Measurements from ENCODE around the gene SLC17A4.
"Not testable (repeated sequence)": the region's sequence is repeated elsewhere in the genome, so short reads cannot be mapped to it uniquely, and the experiment has no call there.

The SLC17A4 gene

GRCh38 chr6:25754535-25754934 lies at the start of gene SLC17A4:
TSS of gene SLC17A4 (plus strand) at chr6:25754742. CDS start at chr6:25761963, 7,221 bp downstream.
- DNase-seq, result no peak

DNA sequence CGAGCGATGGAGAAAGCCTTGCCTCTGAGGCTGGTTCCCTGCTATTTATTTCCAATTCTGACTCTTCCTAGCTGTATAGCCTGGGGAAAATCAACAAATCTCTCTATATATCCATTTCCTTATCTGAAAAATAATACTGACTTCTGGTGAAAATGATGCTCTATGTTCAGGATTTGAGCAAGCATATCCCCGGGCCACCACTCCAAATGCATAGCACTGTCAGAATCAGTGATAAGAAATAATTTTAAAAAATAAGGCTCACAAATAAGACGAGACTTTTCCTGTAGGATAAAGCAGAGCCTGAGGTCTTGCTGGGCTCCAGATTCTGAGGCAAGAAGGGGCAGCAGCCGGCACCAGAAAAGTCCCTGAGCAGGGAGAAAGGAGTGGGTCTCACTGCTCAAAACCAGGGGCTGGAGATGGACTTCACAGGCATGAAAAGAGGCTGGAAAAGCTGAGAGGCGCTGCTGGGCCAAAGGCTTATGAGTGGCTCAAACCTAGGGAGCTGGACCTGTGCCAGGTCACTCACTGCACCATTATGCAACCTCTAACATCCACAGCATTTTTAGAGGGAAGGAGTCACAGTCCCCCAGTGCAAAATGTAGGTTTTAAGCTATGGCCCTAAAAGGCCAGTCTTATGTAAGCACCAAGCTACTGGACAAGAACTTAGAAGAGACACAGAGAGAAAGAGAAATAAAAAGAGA lies 48.1 kb upstream of the SLC17A4 start:
- no peak for DNase-seq

GRCh38 chr6:25709761-25710160 lies 44.8 kb upstream of the SLC17A4 start:
- DNase-seq, result no peak

DNA sequence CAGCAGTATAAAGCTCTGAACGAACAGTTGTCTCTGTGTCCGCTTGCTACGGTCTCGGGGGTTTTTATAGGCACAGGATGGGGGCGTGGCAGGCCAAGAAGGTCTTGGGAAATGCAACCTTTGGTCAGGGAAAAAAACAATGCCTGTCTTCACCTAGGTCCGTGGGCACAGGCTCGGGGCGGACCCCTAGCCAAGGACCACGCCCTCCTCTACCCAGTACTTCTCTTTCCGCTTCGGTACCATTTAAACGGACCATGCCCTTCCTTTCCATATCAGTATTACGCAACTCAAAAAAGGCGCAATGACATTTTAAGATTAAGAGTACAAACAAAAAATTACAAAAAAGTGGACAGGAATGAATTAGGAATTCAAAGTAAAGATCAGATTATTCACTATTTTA lies 44.3 kb upstream of the SLC17A4 start:
- DNase-seq, result no peak

- DNase-seq, result no peak
These were observed 40.7 kb upstream of the SLC17A4 start for GRCh38 chr6:25713824-25714223.

DNA sequence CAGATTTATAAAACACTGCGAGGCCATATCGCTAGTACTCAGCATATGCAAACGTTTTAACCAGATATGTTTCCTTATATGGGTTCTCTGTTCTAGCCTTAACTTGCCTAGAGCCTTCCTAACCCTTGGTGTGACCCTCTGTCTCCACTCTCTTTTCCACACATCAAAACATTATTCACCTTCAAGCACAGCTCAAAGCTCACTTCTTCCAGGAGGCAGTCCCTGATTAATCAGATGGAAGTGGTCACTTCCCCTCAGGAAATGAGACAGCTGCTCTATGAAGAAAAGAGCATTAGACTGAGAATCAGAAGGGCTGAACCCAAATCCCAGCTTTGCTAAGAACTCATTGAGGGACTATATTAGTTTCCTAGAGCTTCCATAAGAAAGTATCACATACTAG lies 39.8 kb upstream of the SLC17A4 start:
- DNase-seq, result no peak

DNA sequence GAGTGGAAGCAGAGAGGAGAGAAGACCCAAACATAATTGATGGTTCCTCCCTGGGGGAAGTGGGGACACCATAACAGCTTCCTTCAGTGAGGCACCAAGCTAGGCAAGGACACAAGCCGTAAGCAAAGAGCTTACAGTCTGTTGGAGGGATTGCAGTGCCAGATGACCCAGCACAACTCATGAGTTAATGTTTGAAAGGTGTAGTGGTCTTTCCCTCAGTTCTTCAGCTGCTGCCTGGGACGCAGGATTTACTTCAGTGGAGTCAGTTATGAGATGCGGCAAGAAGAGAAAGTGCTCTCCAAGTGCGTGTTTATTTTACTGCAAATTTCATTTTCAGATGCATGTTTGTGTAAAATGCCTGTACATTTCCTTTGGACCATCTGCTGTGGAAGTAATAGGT lies 38.7 kb upstream of the SLC17A4 start:
- no peak for DNase-seq

DNA sequence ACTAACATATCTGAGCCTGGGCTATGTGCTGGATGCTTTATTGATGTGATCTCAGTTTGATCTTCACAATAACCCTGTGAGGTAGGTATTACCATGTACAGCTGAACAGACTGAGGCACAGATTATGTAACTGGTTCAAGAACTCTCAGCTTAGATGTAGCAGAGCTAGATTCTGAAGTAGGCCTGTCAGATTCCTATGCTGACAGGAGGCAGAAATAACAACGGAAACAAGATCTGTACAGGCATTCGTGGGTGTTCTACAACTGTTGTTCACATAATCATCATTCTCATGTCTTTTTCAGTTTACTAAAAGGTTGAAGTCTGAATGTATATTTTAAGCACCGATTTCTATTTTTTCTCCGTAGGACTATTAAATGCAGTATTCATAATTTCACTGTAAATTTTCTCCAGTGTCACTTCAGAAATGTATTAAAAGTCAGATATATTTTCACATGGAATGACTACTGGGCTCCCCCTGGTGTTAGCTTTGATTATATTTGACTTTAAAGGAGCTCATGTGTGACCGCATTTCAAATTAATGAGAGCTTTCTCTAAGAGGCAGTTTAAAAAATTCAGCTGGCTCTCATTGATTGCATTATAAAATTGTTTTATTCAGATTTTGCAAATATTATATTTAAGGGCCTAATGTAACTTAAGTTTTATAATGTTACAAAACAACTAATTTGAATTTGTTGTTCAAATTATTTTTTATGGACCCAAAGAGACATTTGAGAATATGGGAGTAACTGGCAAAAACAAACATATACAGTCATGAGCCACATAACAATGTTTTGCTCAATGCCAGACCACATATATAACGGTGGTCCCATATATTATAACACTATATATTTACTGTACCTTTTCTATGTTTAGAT lies 36.4 kb upstream of the SLC17A4 start:
- DNase-seq, result no peak

DNA sequence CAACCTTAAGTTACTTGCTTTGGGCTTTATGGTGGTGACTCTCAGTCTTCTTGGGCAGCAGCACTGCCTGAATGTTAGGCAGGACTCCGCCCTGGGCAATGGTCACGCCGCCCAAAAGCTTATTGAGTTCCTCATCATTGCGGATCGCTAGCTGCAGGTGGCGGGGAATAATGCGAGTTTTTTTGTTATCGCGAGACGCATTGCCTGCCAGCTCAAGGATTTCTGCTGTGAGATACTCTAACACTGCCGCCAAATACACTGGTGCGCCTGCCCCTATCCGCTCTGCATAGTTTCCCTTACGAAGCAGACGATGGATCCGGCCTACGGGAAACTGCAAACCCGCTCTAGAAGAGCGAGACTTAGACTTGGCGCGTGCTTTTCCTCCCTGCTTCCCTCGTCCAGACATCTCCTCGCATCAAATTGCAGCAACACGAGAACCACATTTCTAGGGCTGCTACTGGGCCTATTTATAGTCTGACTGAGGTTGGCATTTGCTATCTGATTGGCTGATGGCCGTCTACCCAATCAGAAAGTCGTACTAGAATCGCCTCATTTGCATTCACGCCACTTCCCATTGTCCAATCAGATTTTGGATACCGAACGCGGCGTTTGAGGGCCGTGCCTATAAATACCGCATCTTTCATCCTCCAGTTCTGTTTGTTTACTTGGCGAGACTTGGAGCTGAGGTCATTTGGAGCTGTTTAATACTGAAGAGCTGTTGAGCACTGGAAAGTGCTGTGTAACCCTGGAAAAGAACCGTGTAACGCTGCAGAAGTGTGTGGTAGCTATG lies 28.2 kb upstream of the SLC17A4 start:
- DNase-seq, result no peak

DNA sequence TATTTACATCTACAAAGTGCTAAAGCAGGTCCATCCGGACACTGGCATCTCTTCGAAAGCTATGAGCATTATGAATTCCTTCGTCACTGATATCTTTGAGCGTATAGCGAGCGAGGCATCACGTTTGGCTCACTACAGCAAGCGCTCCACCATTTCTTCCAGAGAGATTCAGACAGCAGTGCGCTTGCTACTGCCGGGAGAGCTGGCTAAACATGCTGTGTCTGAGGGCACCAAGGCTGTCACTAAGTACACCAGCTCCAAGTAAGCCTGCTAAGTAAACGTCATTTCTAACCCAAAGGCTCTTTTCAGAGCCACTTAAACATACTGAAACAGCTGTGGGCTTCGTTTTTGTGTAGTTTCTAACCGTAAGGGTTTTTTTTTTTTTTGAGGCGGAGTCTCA lies 27.5 kb upstream of the SLC17A4 start:
- no peak for DNase-seq

GRCh38 chr6:25730907-25731306 lies 23.6 kb upstream of the SLC17A4 start:
- DNase-seq, result no peak

DNA sequence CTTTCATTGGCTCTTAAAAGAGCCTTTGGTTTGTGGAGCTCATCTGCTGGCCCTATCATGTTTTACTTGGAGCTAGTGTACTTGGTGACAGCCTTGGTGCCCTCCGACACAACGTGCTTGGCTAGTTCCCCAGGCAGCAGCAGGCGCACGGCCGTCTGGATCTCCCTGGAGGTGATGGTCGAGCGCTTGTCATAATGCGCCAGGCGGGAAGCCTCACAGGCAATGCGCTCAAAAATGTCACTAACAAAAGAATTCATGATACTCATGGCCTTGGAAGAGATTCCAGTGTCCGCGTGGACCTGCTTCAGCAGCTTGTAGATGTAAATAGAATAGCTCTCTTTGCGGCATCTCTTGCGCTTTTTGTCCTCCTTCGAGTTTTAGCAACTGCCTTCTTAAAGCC lies 22.8 kb upstream of the SLC17A4 start:
- DNase-seq, result no peak

GRCh38 chr6:25732468-25733198 lies 21.9 kb upstream of the SLC17A4 start:
- DNase-seq, result no peak

- DNase-seq, result no peak
These were observed 19.3 kb upstream of the SLC17A4 start for GRCh38 chr6:25735261-25735660.

GRCh38 chr6:25743868-25744267 lies 10.7 kb upstream of the SLC17A4 start:
- DNase-seq, result no peak

DNA sequence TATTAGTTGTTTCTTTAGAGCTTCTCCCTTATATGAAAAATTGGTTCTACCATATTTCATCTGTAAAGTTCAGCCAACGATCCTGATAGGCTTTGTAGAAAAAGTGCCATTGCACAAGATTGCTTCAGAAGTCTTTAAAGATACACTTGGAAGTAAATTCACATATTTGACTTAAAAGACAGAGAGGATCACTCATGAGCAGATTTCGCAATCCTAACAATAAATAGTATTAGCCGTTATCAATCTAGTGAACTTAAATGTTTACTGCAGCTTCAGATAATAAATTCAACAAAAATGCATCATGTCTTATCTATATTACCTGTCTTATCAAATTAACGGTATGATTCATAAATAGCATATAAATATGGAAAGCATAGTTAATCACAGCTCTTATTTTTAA lies 8.7 kb upstream of the SLC17A4 start:
- no peak for DNase-seq

GRCh38 chr6:25746968-25747367 lies 7.6 kb upstream of the SLC17A4 start:
- DNase-seq, result no peak

GRCh38 chr6:25747477-25747876 lies 7.1 kb upstream of the SLC17A4 start:
- DNase-seq, result no peak

DNA sequence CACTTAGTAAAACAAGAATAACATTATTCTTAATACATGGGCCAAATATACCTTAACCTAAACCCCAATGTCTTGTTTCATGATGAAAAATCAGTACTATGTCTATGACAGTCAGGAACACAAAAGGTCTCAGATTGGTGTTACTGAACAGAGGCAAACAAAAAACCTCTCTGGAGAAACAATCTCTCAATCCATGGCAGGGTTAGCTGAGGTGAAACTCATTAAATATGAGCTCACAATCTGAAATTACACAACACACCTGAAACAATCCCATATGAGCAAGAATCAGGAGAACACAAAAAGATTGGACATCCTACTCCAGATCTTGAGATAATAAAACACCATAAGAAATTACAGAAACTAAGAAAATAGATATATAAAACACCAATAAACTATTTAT lies 6.5 kb upstream of the SLC17A4 start:
- no peak for DNase-seq

- not testable (repeated sequence) for DNase-seq
These were observed 5.7 kb upstream of the SLC17A4 start for GRCh38 chr6:25748601-25749517.

- no peak for DNase-seq
These were observed 4.7 kb upstream of the SLC17A4 start for GRCh38 chr6:25749837-25750236.

GRCh38 chr6:25750906-25751305 lies 3.6 kb upstream of the SLC17A4 start:
- DNase-seq, result no peak

Measured in T1000 (cell line).